ENCODE results near the gene TMEM135. TPM values are rescaled to one million over a fixed set of nuclear protein-coding genes. Genes with fewer than 3 reads are reported as not detected.

TMEM135 gene
- total RNA-seq, 1 donor from 2014 or later = 12.6 TPM

DNA sequence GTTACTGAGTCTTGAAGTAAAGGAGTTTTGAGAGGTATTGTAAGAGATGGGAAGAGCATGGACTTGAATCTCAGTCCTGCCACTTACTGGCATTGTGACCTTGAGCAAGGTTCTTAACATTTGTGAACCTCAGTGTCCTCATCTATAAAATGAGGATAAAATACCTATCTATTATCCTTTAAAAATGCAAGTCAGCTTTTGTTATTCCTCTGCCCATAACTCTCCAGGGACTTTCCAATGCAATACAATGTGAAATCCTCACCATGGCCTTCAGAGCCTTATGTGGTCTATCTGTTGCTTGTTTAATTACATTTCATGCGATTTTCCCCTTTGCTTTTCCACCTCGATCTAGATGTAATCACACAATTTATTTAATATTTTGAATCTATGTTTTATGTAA, 9.1 kb downstream of the TMEM135 start:
- TF ChIP-seq CTCF (conservative IDR thresholded peaks at IDR 0.05; ENCODE audit: low read depth, low read length) = no peak
- H3K4me3 ChIP-seq (ENCODE audit: low read depth, low read length) = no peak overlapping the region
- DNase-seq (ENCODE audit: low read depth) = no peak

- no peak for TF ChIP-seq CTCF (conservative IDR thresholded peaks at IDR 0.05; ENCODE audit: low read depth, low read length)
- DNase-seq (ENCODE audit: low read depth) = no peak
- no peak overlapping the region for H3K4me3 ChIP-seq (ENCODE audit: low read depth, low read length)
Observed at GRCh38 chr11:87056091-87056490, 18.4 kb downstream of the TMEM135 start.

DNA sequence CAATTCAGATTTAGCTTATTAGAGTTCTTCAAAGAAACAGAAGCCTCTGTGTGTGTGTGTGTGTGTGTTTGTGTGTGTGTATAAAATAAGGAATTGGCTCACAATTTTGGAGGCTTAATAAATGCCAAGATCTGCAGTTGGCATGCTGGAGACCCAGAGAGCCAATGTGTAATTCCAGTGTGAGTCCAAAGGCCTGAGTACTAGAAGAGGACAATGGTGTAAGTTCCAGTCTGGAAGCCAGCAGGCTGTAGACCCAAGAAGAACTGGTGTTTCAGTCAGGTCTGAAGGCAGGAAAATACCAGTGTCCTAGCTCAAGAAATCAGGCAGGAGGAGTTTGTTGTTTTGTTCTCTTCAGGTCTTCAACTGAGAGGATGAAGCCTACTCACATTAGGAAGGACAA, 20.0 kb downstream of the TMEM135 start:
- no peak for TF ChIP-seq CTCF (conservative IDR thresholded peaks at IDR 0.05; ENCODE audit: low read depth, low read length)
- no peak overlapping the region for H3K4me3 ChIP-seq (ENCODE audit: low read depth, low read length)
- DNase-seq (ENCODE audit: low read depth) = no peak

GRCh38 chr11:87059596-87060390, 22.1 kb downstream of the TMEM135 start:
- DNase-seq (ENCODE audit: low read depth) = no peak
- TF ChIP-seq CTCF (conservative IDR thresholded peaks at IDR 0.05; ENCODE audit: low read depth, low read length) = no peak

GRCh38 chr11:87061766-87062165, 24.0 kb downstream of the TMEM135 start:
- DNase-seq (ENCODE audit: low read depth) = no peak
- no peak for TF ChIP-seq CTCF (conservative IDR thresholded peaks at IDR 0.05; ENCODE audit: low read depth, low read length)
- H3K4me3 ChIP-seq (ENCODE audit: low read depth, low read length) = no peak overlapping the region

More at GRCh38 chr11:87059596-87060390, 22.1 kb downstream of the TMEM135 start:
- H3K4me3 ChIP-seq (ENCODE audit: low read depth, low read length) = no peak overlapping the region

DNA sequence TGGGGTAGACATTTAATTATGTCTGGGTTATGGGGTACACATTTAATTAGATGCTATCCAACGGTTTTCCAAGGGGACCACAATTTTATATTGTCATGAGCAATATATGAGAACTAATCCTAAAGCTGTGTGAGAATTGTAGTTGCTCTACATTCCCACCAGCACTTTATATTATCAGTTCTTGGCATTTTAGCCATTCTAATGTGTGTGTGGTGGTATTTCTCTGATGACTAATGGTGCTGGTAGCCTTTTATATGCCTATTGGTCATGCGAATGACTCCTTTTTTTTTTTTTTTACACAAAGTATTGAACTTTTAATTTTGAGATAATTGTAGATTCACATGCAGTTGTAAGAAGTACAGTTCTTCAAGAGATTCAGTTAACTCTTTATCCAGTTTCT, 26.2 kb downstream of the TMEM135 start:
- no peak for TF ChIP-seq CTCF (conservative IDR thresholded peaks at IDR 0.05; ENCODE audit: low read depth, low read length)
- no peak for DNase-seq (ENCODE audit: low read depth)
- no peak overlapping the region for H3K4me3 ChIP-seq (ENCODE audit: low read depth, low read length)

- no peak overlapping the region for H3K4me3 ChIP-seq (ENCODE audit: low read depth, low read length)
- DNase-seq (ENCODE audit: low read depth) = no peak
- TF ChIP-seq CTCF (conservative IDR thresholded peaks at IDR 0.05; ENCODE audit: low read depth, low read length) = no peak
Observed at GRCh38 chr11:87072787-87073186, 35.1 kb downstream of the TMEM135 start.
